Omental fat pad (tissue), 4 donors: Measurements from ENCODE around the gene COX7B. TPM values are rescaled to one million over a fixed set of nuclear protein-coding genes. Genes with fewer than 3 reads are reported as not detected.
A peak's percentile ranks its signal among the peaks of the same experiment; 100 is the strongest.
"Not testable (repeated sequence)": the region's sequence is repeated elsewhere in the genome, so short reads cannot be mapped to it uniquely, and the experiment has no call there.

Experiments
- ATAC-seq: fragments of 150-250 bp; one replicate; pipeline ENCODE4 v1.9.1; 2016; ENCODE audit warnings: mild to moderate bottlenecking, moderate library complexity; ENCODE audit not compliant: low FRiP score
- DNase-seq: peaks from one replicate; pipeline ENCODE4 v3.0.0-alpha.2; 2019; ENCODE audit warnings: low spot score
- total RNA-seq, 4 donors: library from RNA; depleted of rRNA; stranded (reverse); fragments of >200 nt; gene quantifications; one replicate each; pipeline ENCODE4 v1.1.0, GENCODE V29; 2016
- TF ChIP-seq, protein P1 (sequence below), 3 donors: fragments of 450-650 bp; IDR thresholded peaks; one replicate each; pipeline ENCODE4 v1.5.1; 2016 to 2017; ENCODE audit warnings: antibody characterized with exemption in 3 of 3, mild to moderate bottlenecking in 3 of 3, moderate library complexity in 2 of 3

Gene COX7B, protein sequence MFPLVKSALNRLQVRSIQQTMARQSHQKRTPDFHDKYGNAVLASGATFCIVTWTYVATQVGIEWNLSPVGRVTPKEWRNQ
- 100 to 1,000 TPM; 253 to 427 (median 338) TPM for total RNA-seq

DNA sequence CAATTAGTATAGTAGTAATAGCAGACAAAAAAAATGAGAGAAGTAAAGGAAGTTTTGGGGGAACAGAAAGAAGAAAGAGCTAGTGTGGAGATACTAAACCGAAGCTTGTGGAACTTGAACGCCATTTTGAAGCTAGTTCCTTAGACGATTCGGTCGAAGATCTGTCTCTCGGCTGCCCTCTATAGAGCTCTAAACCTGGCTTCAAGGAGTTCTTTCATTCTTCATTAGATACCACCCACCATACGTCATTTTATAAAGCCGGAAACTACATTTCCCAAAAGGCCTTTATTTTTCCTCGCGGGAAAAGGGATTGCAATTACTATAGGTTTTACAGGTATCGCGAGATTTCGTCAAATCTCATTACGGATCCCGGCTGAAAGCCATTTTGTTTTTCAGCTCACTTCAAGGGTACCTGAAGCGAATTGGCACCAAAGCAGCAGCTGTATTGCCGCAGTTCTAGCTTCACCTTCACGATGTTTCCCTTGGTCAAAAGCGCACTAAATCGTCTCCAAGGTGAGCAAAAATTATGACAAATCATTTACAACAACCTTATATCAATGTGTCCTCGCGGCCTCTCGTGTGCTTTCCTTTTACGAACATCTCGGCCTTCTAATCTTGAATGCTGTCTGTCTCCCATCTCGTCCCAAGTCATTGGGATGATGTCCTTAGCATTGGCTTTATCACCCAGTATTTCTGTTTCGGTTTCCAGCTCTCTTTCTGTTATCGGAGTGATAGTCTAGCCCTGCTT, at the start of gene COX7B:
Gene COX7B (plus strand): TSS at position 388 of the 748 bp plus-strand sequence. CDS start 86 bp downstream, at position 474.
- ATAC-seq (peak; percentile 82), DNase-seq (no peak)
- TF ChIP-seq, protein P1, sequence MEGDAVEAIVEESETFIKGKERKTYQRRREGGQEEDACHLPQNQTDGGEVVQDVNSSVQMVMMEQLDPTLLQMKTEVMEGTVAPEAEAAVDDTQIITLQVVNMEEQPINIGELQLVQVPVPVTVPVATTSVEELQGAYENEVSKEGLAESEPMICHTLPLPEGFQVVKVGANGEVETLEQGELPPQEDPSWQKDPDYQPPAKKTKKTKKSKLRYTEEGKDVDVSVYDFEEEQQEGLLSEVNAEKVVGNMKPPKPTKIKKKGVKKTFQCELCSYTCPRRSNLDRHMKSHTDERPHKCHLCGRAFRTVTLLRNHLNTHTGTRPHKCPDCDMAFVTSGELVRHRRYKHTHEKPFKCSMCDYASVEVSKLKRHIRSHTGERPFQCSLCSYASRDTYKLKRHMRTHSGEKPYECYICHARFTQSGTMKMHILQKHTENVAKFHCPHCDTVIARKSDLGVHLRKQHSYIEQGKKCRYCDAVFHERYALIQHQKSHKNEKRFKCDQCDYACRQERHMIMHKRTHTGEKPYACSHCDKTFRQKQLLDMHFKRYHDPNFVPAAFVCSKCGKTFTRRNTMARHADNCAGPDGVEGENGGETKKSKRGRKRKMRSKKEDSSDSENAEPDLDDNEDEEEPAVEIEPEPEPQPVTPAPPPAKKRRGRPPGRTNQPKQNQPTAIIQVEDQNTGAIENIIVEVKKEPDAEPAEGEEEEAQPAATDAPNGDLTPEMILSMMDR (IDR thresholded peaks at IDR 0.05), result no peak

DNA sequence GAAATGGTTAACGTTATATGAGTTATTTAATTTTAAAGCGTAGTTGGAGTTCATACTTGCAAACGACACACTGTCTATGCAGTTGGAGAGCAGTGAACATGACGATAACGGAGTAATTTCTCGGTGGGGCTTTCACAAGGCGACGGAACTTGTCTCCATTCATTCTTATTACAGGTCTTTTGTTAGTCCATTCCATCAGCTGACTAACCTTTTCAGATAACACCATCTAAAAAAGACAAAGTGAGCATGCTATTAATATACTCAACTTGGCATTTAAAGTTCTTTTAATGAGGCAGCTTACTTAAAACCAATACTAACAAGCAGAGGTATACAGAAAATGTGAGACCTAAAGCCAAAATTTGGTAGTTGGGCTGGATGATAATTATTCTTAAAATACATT, 23.9 kb upstream of the COX7B start:
- ATAC-seq, result no peak

DNA sequence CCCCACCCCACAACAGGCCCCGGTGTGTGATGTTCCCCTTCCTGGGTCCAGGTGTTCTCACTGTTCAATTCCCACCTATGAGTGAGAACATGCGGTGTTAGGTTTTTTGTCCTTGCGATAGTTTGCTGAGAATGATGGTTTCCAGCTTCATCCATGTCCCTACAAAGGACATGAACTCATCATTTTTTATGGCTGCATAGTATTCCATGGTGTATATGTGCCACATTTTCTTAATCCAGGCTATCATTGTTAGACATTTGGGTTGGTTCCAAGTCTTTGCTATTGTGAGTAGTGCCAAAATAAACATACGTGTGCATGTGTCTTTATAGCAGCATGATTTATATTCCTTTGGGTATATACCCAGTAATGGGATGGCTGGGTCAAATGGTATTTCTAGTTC, 17.9 kb upstream of the COX7B start:
- ATAC-seq, DNase-seq: not testable (repeated sequence)

More for the DNA sequence above, 23.9 kb upstream of the COX7B start:
- no peak for DNase-seq
- TF ChIP-seq, protein P1 (IDR thresholded peaks at IDR 0.05), result no peak

DNA sequence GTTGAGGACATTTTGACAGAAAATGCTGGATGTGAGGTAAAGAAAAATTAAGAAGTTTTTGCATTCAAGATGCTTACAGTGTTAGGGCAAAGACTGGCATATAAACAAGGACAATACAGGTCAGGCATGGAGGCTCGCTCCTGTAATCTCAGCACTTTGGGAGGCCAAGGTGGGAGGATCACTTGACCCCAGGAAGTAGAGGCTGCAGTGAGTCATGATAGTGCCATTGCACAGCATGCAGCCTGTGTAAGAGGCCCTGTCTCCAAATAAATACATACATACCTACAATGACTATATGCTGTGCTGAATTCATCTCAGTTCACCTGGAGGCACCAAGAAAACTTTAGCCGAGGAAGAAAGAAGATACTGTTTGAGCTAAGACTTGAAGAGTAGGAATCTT, 6.4 kb upstream of the COX7B start:
- no peak for ATAC-seq
- TF ChIP-seq, protein P1 (IDR thresholded peaks at IDR 0.05), result no peak
- no peak for DNase-seq

DNA sequence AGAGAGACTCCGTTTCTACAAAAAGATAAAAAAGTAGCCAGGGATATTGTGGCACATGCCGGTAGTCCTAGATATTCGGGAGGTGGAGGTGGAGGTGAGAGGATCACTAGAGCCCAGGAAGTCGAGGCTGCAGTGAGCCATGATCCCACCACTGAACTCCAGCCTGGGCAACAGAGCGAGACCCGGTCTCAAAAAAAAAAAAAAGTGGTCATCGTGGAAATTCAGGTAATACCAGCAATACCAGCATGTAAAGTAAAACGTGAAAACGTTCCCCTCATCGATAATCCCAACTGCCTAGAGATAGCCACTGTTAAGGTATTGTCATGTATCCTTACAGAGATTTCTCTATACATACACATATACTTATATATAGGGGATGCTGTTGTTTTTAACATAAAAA, 5.6 kb upstream of the COX7B start:
- no peak for DNase-seq
- TF ChIP-seq, protein P1 (IDR thresholded peaks at IDR 0.05), result no peak
- no peak for ATAC-seq

DNA sequence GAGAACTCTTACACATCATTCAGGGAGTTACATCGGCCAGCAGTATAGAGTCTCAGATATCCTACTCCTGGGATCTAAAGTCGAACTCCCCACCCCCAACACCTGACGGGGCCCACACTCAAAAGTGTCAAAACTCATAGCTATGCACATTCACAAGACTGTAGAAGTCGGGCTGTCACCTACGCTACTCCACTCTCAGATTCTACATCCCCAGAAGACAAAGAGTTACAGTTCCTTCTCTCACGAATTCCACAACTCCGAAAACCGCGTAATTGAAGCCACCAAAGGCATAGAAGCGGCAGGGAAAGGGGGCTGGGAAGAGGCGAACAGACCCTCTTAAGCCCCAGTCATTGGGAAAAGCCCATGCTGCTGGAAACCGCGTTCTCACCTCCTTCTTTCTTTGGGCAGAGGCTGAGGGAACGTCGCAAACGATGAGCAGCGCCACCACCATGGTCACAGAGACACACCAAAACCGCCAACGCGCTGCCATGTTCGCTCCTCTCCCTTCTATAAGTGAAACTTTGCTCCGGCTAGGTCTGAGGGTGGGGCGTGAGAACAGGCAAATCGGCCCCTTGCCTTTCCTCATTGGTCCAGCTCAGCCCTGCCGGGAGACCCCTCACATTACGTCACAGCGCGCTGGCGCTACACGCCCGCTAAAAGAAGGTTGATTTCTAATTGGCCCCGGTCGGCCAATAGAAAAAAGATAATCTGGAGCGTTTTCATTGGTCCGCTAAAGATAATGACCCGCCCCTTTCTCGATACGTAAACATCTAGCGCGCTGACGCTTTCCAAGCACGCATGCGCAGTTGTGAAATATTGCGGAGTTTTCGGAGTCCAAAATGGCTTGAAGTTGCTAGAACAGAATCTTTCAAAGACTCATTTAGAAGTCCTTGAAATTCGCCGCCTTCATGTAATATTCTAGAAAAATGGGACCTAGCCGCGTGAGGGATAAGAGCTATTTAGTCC, 4.1 kb upstream of the COX7B start, which contains the start of gene MAGT1:
Gene MAGT1 (minus strand): TSS at position 515 of the 966 bp plus-strand sequence. CDS start 25 bp downstream, at position 490.
- ATAC-seq (peak; percentile 95), DNase-seq (peak; percentile 37)
- TF ChIP-seq, protein P1 (IDR thresholded peaks at IDR 0.05), result no peak

DNA sequence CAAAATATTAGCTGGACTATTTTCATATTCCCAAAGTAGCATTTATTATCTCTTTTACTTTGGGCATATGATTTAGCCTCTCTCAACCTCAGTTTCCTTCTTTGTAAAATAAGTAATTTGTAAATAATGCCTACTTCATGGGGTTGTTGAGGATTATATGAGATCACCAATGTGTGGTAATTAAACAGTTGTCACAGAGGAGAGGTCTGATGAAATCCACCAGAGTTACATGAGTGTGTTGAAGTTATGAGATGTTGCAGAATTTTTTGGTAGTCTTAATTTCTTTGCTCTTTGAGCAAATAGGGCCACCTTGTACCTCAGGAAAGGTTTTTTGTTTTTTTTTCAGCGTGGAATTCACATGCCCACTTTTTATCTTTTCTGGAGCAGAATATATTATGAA, 1.4 kb downstream of the COX7B start:
- DNase-seq (no peak), ATAC-seq (no peak)
- TF ChIP-seq, protein P1 (IDR thresholded peaks at IDR 0.05), result no peak
